ENCODE data around the gene LENG1. TPM values are rescaled to one million over a fixed set of nuclear protein-coding genes. Genes with fewer than 3 reads are reported as not detected.

LENG1 gene
- total RNA-seq, 4 donors from 2014 or later: 1.7 to 4.7 (median 4.3) TPM

- no peak for TF ChIP-seq CTCF (IDR thresholded peaks at IDR 0.05)
- no peak for TF ChIP-seq POLR2A (IDR thresholded peaks at IDR 0.05)
- WGBS, 2 donors: 91 to 93% methylated on average over 12 to 15 of the region's 20 CpGs
- Histone ChIP-seq H3K27me3 (no peaks in the 10 kb centered on the region), H3K36me3 (peaks cover 45 to 98% (median 60%) of the 10 kb centered on the region in 3 donors), H3K4me3 (no peak overlapping the region), H3K9me3 (no peaks in the 10 kb centered on the region), H3K4me1 (no peaks in the 10 kb centered on the region), H3K27ac (no peak overlapping the region)
- no peak for DNase-seq
- intact Hi-C loops (cut with DNase I): no loop called here
These were observed 31.1 kb downstream of the LENG1 start for GRCh38 chr19:54128441-54128725.

GRCh38 chr19:54127688-54128440 is 31.7 kb downstream of the LENG1 start:
- peaks cover 45 to 100% (median 60%) of the 10 kb centered on the region in 3 donors for H3K36me3 ChIP-seq
- H3K27me3 ChIP-seq: no peaks in the 10 kb centered on the region
- no peaks in the 10 kb centered on the region for H3K4me1 ChIP-seq
- WGBS, 2 donors: 92 to 94% methylated on average over 21 to 32 of the region's 44 CpGs
- TF ChIP-seq CTCF (IDR thresholded peaks at IDR 0.05): no peak
- no peak overlapping the region for H3K4me3 ChIP-seq
- intact Hi-C loops (cut with DNase I): no loop called here
- H3K27ac ChIP-seq: no peak overlapping the region
- no peak for DNase-seq
- H3K9me3 ChIP-seq: no peaks in the 10 kb centered on the region

GRCh38 chr19:54125713-54126112 is 33.8 kb downstream of the LENG1 start:
- intact Hi-C loops (cut with DNase I): no loop called here
- H3K9me3 ChIP-seq: no peaks in the 10 kb centered on the region
- no peaks in the 10 kb centered on the region for H3K4me1 ChIP-seq
- H3K36me3 ChIP-seq: peaks cover 45 to 100% (median 66%) of the 10 kb centered on the region in 3 donors
- TF ChIP-seq CTCF (IDR thresholded peaks at IDR 0.05) (no peak), POLR2A (IDR thresholded peaks at IDR 0.05) (no peak)
- no peak overlapping the region for H3K27ac ChIP-seq
- DNase-seq: no peak
- 33 to 95% methylated on average over 2 to 3 of the region's 9 CpGs for WGBS, 2 donors
- H3K4me3 ChIP-seq: no peak overlapping the region
- H3K27me3 ChIP-seq: no peaks in the 10 kb centered on the region

GRCh38 chr19:54124393-54124792 is 35.1 kb downstream of the LENG1 start:
- TF ChIP-seq POLR2A (IDR thresholded peaks at IDR 0.05) (no peak), CTCF (IDR thresholded peaks at IDR 0.05) (no peak)
- Histone ChIP-seq H3K27ac (no peak overlapping the region), H3K9me3 (no peaks in the 10 kb centered on the region), H3K36me3 (peaks cover 43 to 100% (median 63%) of the 10 kb centered on the region in 3 donors), H3K4me3 (no peak overlapping the region), H3K4me1 (no peaks in the 10 kb centered on the region), H3K27me3 (no peaks in the 10 kb centered on the region)
- WGBS, 2 donors: 81 to 92% methylated on average over 3 to 8 of the region's 19 CpGs
- intact Hi-C loops (cut with DNase I): no loop called here
- DNase-seq: no peak

GRCh38 chr19:54123682-54124081 is 35.8 kb downstream of the LENG1 start:
- no peaks in the 10 kb centered on the region for H3K9me3 ChIP-seq
- DNase-seq: no peak
- no peaks in the 10 kb centered on the region for H3K27me3 ChIP-seq
- H3K4me3 ChIP-seq: no peak overlapping the region
- no peak overlapping the region for H3K27ac ChIP-seq
- H3K4me1 ChIP-seq: no peaks in the 10 kb centered on the region
- TF ChIP-seq POLR2A (IDR thresholded peaks at IDR 0.05) (no peak), CTCF (IDR thresholded peaks at IDR 0.05) (no peak)
- intact Hi-C loops (cut with DNase I): no loop called here
- 90% methylated on average over 8 of the region's 17 CpGs; no CpG with 5 or more reads in 1 of the 2 donors for WGBS, 2 donors
- peaks cover 36 to 100% (median 56%) of the 10 kb centered on the region in 3 donors for H3K36me3 ChIP-seq
